WTC11 (cell line): ENCODE measurements around the gene TMEM200B.
"Not testable (repeated sequence)": the region's sequence is repeated elsewhere in the genome, so short reads cannot be mapped to it uniquely, and the experiment has no call there.

ENCODE experiments used
- SOX15 ChIP-seq: fragments of 250-450 bp; sonication (Bioruptor Pico); IDR thresholded peaks from 2 replicates; pipeline ENCODE4 v1.9.0; 2021; ENCODE audit warnings: mild to moderate bottlenecking
- TF ChIP-seq, protein P1 (sequence below): sonication (generic); formaldehyde crosslinking; IDR thresholded peaks from 2 replicates; pipeline ENCODE4 v1.8.1; 2023; ENCODE audit warnings: mild to moderate bottlenecking, missing genetic modification reagents, moderate library complexity
- TF ChIP-seq, protein P2 (sequence below): fragments of 200-600 bp; IDR thresholded peaks from 2 replicates; pipeline ENCODE4 v1.8.0; 2022; ENCODE audit warnings: antibody characterized with exemption

DNA sequence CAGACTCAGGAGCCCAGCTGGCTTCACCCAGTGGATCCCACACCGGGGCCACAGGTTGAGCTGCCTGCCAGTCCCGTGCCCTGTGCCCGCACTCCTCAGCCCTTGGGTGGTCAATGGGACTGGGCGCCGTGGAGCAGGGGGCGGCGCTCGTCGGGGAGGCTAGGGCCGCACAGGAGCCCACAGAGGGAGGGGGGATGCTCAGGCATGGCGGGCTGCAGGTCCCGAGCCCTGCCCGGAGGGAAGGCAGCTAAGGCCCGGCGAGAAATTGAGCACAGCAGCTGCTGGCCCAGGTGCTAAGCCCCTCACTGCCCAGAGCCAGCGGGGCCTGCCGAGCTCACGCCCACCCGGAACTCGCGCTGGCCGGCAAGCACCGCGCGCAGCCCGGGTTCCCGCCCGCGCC, 7.4 kb upstream of the TMEM200B start:
- TF ChIP-seq SOX15 = not testable (repeated sequence)
- TF ChIP-seq, protein P1, sequence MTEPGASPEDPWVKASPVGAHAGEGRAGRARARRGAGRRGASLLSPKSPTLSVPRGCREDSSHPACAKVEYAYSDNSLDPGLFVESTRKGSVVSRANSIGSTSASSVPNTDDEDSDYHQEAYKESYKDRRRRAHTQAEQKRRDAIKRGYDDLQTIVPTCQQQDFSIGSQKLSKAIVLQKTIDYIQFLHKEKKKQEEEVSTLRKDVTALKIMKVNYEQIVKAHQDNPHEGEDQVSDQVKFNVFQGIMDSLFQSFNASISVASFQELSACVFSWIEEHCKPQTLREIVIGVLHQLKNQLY (CRISPR knock-in tag) = not testable (repeated sequence)
- TF ChIP-seq, protein P2, sequence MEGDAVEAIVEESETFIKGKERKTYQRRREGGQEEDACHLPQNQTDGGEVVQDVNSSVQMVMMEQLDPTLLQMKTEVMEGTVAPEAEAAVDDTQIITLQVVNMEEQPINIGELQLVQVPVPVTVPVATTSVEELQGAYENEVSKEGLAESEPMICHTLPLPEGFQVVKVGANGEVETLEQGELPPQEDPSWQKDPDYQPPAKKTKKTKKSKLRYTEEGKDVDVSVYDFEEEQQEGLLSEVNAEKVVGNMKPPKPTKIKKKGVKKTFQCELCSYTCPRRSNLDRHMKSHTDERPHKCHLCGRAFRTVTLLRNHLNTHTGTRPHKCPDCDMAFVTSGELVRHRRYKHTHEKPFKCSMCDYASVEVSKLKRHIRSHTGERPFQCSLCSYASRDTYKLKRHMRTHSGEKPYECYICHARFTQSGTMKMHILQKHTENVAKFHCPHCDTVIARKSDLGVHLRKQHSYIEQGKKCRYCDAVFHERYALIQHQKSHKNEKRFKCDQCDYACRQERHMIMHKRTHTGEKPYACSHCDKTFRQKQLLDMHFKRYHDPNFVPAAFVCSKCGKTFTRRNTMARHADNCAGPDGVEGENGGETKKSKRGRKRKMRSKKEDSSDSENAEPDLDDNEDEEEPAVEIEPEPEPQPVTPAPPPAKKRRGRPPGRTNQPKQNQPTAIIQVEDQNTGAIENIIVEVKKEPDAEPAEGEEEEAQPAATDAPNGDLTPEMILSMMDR = not testable (repeated sequence)
